Astrocyte of the spinal cord (primary cell): Measurements from ENCODE around the gene GFPT2.

Source experiments
- DNase-seq: peaks from one replicate; pipeline ENCODE4 v3.0.0; 2011; ENCODE audit warnings: low read depth, low spot score
- H3K4me3 ChIP-seq: 2 replicates; pipeline ENCODE4 v1.5.1; 2011; ENCODE audit warnings: low read depth, mild to moderate bottlenecking, low read length, moderate library complexity
- CTCF ChIP-seq: IDR thresholded peaks from 2 replicates; pipeline ENCODE4 v1.5.1; 2012; ENCODE audit warnings: low read depth, mild to moderate bottlenecking, low read length, inconsistent platforms
- in situ Hi-C: cut with HindIII; loops from 2 replicates; pipeline ENCODE4 v1.10.0; 2017; ENCODE audit warnings: low sequenced_read_pairs

GFPT2 gene

GRCh38 chr5:180378438-180379344, 25.6 kb upstream of the GFPT2 start:
- no peak overlapping the region for H3K4me3 ChIP-seq
- in situ Hi-C loops, result no loop called here
- TF ChIP-seq CTCF, result no peak
- DNase-seq, result no peak

DNA sequence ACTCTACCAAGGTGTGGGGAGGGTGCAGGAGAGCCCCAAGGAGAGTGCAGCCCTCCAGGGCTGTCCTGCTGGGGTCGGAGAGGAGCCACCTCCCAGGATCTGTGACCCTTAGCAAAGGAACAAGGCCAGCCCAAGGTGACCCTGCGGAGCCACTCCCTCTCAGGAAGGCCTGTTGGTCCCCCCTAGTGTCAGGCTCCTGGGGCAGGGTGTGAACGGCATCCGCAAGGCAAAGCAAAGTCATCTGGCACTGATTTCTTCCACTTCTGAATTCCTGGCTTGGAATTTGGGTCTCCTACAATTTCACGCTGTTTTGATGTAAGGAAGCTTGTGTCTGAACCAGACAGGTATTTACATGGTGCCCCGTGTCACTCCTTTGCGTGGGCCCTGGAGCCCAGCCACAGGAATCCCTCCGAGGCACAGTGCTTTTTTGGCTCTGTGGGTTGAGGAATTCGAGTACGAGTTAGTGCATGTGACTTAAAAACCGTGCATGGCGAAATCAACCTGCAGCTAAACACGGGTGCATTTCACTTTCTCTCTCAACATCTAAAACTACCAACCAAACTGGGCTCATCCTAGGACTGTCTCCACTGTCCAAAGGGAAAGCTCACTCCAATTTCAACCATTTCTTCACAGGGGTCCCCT, 24.5 kb upstream of the GFPT2 start:
- DNase-seq, result no peak
- TF ChIP-seq CTCF, result no peak
- H3K4me3 ChIP-seq, result no peak overlapping the region
- in situ Hi-C loops, result no loop called here

DNA sequence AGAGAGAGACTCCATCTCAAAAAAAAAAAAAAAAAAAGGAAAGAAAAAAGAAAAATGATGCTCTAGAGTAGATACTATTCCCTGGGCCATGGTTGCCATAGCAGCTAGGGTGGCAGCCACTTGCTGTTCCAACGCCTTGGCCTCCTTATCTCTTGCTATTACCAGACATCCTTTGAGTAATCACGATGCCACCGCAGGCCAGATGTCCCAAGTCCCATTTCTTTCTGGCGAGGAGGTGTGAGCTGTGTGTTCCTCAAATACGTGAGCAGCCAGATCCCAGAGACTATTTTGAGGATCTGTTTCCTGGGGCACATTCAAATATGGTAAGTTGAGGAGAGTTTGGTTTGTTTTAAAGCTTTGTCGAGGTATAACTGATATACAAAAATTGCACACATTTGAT, 23.4 kb upstream of the GFPT2 start:
- DNase-seq, result no peak
- H3K4me3 ChIP-seq, result no peak overlapping the region
- in situ Hi-C loops, result no loop called here
- no peak for TF ChIP-seq CTCF

DNA sequence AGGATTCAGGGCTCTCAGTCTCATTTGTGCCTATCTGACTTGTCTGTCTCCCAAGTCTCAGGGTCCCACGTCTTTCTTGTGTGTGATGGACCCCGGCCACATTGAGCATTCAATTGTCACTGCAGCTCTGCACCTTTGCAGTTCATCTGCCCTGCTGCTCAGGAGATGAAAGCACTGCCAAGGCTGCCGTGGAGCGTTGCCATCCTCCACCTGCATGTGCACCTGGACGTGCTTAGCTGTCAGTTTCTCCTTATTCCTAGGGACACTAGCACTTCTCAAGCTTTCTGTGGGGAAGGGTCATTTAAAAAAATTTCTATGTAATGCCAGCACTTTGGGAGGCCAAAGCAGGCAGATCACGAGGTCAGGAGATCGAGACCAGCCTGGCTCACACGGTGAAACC, 22.8 kb upstream of the GFPT2 start:
- in situ Hi-C loops, result no loop called here
- H3K4me3 ChIP-seq, result no peak overlapping the region
- DNase-seq, result no peak
- no peak for TF ChIP-seq CTCF

DNA sequence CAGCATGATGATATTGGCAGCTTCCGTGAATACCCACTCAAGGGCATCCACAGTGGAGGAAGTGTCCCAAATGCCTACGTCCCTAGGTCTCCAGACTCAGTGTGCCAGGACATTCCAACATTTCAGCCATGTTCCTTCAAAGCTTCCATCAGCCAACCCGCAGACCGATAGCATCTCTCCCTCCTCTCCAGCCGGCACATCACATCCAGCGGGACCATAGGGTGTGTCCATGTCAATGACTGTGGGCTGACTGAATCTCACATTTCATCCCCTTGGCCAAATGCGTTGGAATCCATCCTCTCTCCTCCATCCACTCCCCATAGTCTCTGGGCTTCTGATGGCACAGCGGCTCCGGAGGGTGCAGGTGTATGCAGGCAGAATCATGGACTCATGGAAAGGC, 22.2 kb upstream of the GFPT2 start:
- no peak overlapping the region for H3K4me3 ChIP-seq
- TF ChIP-seq CTCF, result no peak
- in situ Hi-C loops, result no loop called here
- DNase-seq, result no peak

DNA sequence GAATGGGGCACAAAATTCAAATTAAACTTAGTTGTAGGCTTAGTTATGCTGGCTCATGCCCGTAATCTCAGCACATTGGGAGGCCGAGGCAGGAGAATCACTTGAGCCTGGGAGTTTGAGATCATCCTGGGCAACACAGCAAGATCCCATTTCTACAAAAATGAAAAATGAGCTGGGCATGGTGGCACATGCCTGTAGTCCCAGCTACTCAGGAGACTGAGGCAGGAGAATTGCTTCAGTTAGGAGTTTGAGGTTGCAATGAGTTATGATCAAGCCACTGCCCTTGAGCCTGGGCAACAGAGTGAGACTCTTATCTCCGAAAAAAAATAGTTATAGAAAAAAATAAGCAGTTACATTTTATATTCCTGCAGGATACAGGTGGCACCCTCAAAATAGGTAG, 20.7 kb upstream of the GFPT2 start:
- H3K4me3 ChIP-seq, result no peak overlapping the region
- in situ Hi-C loops, result no loop called here
- TF ChIP-seq CTCF, result no peak
- no peak for DNase-seq
